Measurements from ENCODE around the gene PMVK. TPM values are rescaled to one million over a fixed set of nuclear protein-coding genes. Genes with fewer than 3 reads are reported as not detected.

The PMVK gene
- total RNA-seq, 2 experiments from 2014 or later: 6.6 to 7.4 TPM

DNA sequence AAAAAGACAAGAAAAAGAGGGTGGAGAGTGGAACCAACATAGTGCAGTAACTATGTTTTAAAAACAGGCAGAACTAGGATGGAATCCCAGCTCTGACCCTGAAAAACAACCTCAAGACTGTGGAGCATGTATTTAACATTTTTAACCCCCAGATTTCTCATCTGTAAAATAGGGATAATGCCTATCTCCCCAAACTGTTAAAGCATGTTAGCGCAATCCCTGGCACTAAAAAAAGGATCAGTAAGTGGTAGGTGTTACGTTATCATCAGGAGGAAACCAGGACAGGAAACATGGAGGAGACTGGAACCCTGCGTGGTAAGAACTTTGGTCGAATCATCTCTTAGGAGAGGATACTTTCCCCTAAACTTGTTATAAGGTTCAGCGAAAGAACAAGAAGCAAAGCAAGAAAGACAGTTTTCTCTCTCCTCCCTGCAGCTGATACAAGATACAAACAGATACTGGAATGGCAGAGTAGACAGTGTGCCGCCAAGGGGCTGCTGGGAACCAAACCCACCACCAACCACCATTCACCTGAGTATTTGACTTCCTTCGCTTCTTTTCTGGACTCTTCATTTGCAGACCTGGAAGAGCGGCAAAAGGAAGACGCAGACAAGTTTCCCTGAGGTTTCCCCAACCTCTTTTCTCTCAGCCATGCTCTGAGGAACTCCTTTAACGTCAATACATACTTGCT lies 24.1 kb upstream of the PMVK start:
- Mint-ChIP-seq H3K27ac (peak overlapping the region; percentile 98), H3K27me3 (no peaks in the 10 kb centered on the region), H3K9me3 (no peaks in the 10 kb centered on the region), H3K4me1 (ENCODE audit: low read depth) (peaks cover 28% of the 10 kb centered on the region), H3K4me3 (peak overlapping the region; percentile 99), H3K36me3 (ENCODE audit: low read depth) (peaks cover 53% of the 10 kb centered on the region)
- CTCF ChIA-PET: interaction anchor here (0.7 to 5.6 kb wide), 16 partner anchors 9 to 169 kb away, joined by 3 to 47 read pairs (median 5); partner anchors contain the start of genes CKS1B, FLAD1 and PMVK
- POLR2A ChIA-PET: interaction anchor here (0.6 to 3.2 kb wide), 16 partner anchors 8 to 401 kb away, joined by 3 to 28 read pairs (median 6); partner anchors contain the start of genes ADAM15, CKS1B, FLAD1 and PMVK
- ATAC-seq (ENCODE audit: poor library complexity) (peak; percentile 1), DNase-seq (peak in 2 of 14 experiments; percentile 41 to 42)
- peak overlapping the region; percentile 68 for H3K4me3 ChIP-seq (ENCODE audit: low read length)
- H3K4me1 ChIP-seq (ENCODE audit: insufficient read depth, low read length): peaks cover 69% of the 10 kb centered on the region
- no peaks in the 10 kb centered on the region for H3K27me3 ChIP-seq (ENCODE audit: control insufficient read depth in 1 of 2, insufficient read depth in 2 of 2, low read length in 2 of 2)
- intact Hi-C loops (cut with DNase I, micrococcal nuclease): loop anchor here in 1 of 2 experiments (1.0 to 5.0 kb wide), 2 partner anchors 23 to 102 kb away; partner anchors contain the start of gene EFNA4
- H3K36me3 ChIP-seq (ENCODE audit: insufficient read depth, low read length): peaks cover 45% of the 10 kb centered on the region
- TF ChIP-seq, protein P1, sequence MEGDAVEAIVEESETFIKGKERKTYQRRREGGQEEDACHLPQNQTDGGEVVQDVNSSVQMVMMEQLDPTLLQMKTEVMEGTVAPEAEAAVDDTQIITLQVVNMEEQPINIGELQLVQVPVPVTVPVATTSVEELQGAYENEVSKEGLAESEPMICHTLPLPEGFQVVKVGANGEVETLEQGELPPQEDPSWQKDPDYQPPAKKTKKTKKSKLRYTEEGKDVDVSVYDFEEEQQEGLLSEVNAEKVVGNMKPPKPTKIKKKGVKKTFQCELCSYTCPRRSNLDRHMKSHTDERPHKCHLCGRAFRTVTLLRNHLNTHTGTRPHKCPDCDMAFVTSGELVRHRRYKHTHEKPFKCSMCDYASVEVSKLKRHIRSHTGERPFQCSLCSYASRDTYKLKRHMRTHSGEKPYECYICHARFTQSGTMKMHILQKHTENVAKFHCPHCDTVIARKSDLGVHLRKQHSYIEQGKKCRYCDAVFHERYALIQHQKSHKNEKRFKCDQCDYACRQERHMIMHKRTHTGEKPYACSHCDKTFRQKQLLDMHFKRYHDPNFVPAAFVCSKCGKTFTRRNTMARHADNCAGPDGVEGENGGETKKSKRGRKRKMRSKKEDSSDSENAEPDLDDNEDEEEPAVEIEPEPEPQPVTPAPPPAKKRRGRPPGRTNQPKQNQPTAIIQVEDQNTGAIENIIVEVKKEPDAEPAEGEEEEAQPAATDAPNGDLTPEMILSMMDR (IDR thresholded peaks at IDR 0.05): no peak
- H3K27ac ChIP-seq (ENCODE audit: low read depth in 1 of 2, low read length in 2 of 2): peak overlapping the region; percentile 83 to 95
- H3K9me3 ChIP-seq (ENCODE audit: control insufficient read depth in 1 of 2, insufficient read depth in 1 of 2, low read length in 2 of 2): no peaks in the 10 kb centered on the region

DNA sequence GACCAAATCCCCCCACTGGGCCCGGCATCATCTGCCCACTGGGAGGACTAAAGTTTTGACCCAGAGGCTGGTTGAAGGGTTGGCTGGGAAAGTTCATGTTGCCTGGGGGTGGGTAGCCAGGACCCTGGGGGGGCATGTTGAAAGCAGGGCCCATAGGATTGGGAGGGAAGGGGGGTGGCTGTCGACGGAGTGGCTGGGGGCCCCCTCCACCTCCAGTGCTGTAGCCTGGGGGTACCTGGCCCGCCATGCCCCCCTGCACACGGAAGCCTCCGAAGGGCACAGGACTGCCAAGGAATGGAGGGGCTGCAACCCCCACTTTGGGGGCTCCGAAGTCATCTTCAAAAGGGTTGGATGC lies 22.9 kb upstream of the PMVK start:
- Histone ChIP-seq H3K9me3 (ENCODE audit: control insufficient read depth in 1 of 2, insufficient read depth in 1 of 2, low read length in 2 of 2) (no peaks in the 10 kb centered on the region), H3K4me1 (ENCODE audit: insufficient read depth, low read length) (peaks cover 79% of the 10 kb centered on the region), H3K36me3 (ENCODE audit: insufficient read depth, low read length) (peaks cover 39% of the 10 kb centered on the region), H3K27me3 (ENCODE audit: control insufficient read depth in 1 of 2, insufficient read depth in 2 of 2, low read length in 2 of 2) (no peaks in the 10 kb centered on the region), H3K27ac (ENCODE audit: low read depth in 1 of 2, low read length in 2 of 2) (peak overlapping the region in 1 of 2 donors; percentile 7), H3K4me3 (ENCODE audit: low read length) (no peak overlapping the region)
- H3K4me3 Mint-ChIP-seq: peak overlapping the region; percentile 38
- intact Hi-C loops (cut with DNase I, micrococcal nuclease): loop anchor here in 1 of 2 experiments (10.0 kb wide), 1 partner anchor 125 kb away; no protein-coding TSS in a partner anchor
- no peaks in the 10 kb centered on the region for H3K27me3 Mint-ChIP-seq
- peak overlapping the region; percentile 98 for H3K27ac Mint-ChIP-seq
- H3K4me1 Mint-ChIP-seq (ENCODE audit: low read depth): peaks cover 39% of the 10 kb centered on the region
- peaks cover 51% of the 10 kb centered on the region for H3K36me3 Mint-ChIP-seq (ENCODE audit: low read depth)
- ChIA-PET CTCF (interaction anchor here (0.8 to 3.9 kb wide), 2 partner anchors 39 to 58 kb away, joined by 3 to 47 read pairs; no protein-coding TSS in a partner anchor), POLR2A (interaction anchor here (0.7 to 2.9 kb wide), 3 partner anchors 16 to 58 kb away, joined by 3 to 22 read pairs (median 3); no protein-coding TSS in a partner anchor)
- H3K9me3 Mint-ChIP-seq: no peaks in the 10 kb centered on the region
- TF ChIP-seq, protein P1 (IDR thresholded peaks at IDR 0.05): no peak
- no peak for ATAC-seq (ENCODE audit: poor library complexity)
- DNase-seq: no peak

DNA sequence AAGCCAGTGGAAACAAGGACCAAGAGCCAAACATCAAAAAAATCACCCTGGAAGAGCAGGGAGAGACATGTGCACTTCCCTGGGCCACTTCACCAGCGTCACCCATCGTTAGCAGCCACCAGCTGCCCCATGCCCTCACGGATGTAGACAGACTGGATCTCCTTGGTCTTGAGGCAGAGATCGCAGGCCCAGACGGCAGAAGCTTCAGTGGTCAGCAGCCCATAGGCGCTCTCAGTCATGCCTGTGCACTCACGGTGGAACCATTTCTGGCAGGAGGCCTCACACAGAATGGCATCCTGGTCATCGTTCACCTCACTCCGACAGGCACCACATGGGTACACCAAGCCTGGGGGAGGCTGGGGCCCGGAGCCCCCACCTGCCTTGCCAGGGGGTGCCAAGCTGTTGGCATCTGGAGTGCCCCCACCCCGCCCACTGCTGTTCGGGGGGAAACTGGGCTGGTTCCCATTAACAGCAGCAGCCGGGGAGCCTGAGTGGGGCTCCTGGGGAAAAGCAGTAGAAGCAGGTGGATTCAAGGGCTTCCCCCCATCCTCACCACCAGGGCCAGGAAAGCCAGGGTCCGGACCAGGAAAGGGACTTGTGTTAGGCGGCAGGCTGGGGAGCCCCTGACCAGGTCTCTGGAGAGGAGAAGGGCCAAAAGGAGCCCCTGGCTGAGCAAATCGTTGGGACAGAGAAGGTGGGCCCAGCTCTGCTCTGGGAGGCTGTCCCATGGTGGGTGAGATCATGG lies 22.3 kb upstream of the PMVK start:
- H3K27me3 Mint-ChIP-seq: no peaks in the 10 kb centered on the region
- ChIA-PET POLR2A (no interaction called here), CTCF (interaction anchor here (3.9 to 5.0 kb wide), 2 partner anchors 40 to 58 kb away, joined by 24 to 47 read pairs; no protein-coding TSS in a partner anchor)
- Histone ChIP-seq H3K4me1 (ENCODE audit: insufficient read depth, low read length) (peaks cover 85% of the 10 kb centered on the region), H3K36me3 (ENCODE audit: insufficient read depth, low read length) (peaks cover 35% of the 10 kb centered on the region), H3K9me3 (ENCODE audit: control insufficient read depth in 1 of 2, insufficient read depth in 1 of 2, low read length in 2 of 2) (no peaks in the 10 kb centered on the region), H3K27me3 (ENCODE audit: control insufficient read depth in 1 of 2, insufficient read depth in 2 of 2, low read length in 2 of 2) (no peaks in the 10 kb centered on the region), H3K4me3 (ENCODE audit: low read length) (no peak overlapping the region), H3K27ac (ENCODE audit: low read depth in 1 of 2, low read length in 2 of 2) (peak overlapping the region in 1 of 2 donors; percentile 7)
- TF ChIP-seq, protein P1 (IDR thresholded peaks at IDR 0.05): no peak
- no peak overlapping the region for H3K27ac Mint-ChIP-seq
- peaks cover 45% of the 10 kb centered on the region for H3K4me1 Mint-ChIP-seq (ENCODE audit: low read depth)
- no peaks in the 10 kb centered on the region for H3K9me3 Mint-ChIP-seq
- no peak for DNase-seq
- intact Hi-C loops (cut with DNase I, micrococcal nuclease): loop anchor here in 1 of 2 experiments (10.0 kb wide), 1 partner anchor 126 kb away; no protein-coding TSS in a partner anchor
- H3K4me3 Mint-ChIP-seq: peak overlapping the region; percentile 20
- ATAC-seq (ENCODE audit: poor library complexity): no peak
- peaks cover 50% of the 10 kb centered on the region for H3K36me3 Mint-ChIP-seq (ENCODE audit: low read depth)

Measured in CD4-positive, alpha-beta T cell (primary cell).